GM19467 (cell line): Measurements from ENCODE around the gene BRF1.

Source experiments
- ATAC-seq: cut with Tn5 transposase; IDR thresholded peaks from one replicate; pipeline ENCODE4 v1.9.1; 2021; ENCODE audit warnings: mild to moderate bottlenecking, moderate library complexity; ENCODE audit not compliant: unreplicated experiment

The BRF1 gene

DNA sequence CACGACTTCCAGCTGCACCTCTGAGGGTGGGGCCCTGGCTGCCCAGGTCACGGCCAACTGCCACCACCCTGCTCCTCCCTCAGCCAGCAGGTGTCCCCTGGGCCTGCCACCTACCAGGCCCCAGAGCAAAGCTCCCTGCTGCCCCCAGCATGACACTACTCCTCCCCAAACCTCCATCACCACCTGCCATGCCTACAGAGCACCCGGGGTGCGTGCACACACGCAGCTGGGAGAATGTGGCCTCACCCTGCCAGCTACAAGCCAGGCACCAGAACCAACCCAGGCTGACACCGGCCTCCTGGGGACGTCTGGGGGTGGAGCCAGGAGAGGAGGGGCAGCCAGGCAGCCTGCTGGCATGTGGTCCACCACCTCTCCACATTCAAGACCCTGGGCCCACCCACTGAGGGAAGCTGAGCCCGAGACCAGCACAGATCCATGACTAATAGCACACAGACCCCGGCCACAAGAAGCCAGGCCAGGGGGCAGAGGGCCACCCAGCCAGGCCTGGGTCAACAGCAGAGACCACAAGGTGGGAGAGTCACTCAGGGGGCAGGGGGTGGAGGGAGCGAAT is 135.6 kb downstream of the BRF1 start:
- no peak for ATAC-seq

- ATAC-seq, result no peak
Observed at GRCh38 chr14:105163040-105163742, 137.6 kb downstream of the BRF1 start.

DNA sequence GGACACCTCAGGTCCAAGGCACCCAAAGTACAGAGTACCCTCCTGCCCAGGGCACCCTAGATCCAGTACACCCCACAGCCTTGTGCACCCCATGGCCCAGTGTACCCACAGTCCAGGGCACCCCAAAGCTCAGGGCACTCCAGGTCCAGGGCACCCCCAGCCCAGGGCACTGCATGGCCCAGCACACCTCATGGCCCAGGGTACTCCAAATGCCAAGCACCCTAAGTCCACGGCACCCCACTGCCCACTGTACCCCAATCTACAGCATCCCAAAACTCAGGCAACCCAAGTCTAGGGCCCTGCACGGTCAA is 138.2 kb downstream of the BRF1 start:
- ATAC-seq, result no peak

GRCh38 chr14:105161964-105162668 is 138.7 kb downstream of the BRF1 start:
- no peak for ATAC-seq

DNA sequence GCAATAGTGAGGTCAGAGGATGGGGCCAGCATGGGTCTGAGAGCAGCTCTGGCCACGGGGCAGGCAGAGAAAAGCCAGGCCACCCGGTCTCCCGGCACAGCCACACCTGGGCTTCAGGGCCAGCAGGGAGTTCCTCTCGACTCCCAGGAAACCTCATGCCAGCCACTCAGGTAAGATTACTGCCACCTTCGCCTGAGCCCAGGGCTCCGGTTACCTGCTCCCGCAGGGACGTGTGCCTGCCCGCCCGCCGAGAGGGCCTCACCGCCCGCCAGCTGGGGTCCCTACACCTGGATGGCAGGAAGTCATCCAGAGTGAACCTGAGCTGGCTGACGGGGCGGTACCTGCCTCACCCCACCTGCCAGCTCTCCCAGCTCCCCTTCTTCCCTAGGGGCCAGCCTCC is 139.5 kb downstream of the BRF1 start:
- no peak for ATAC-seq

DNA sequence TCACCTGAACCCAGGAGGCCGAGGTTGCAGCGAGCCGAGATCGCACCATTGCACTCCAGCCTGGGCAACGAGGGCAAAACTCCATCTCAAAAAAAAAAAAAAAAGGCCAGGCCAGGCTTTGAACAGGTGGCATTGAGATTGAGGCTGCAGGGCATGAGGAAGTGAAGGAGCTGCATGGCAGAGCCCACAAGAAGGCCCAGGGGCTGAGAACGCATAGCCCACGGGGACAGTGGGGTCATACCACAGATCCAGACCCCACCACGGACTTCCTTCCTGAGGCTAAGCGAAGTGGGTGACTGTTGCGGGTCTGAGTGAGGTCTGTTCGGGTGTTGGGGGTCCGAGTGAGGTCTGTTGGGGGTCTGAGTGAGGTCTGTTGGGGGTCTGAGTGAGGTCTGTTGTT is 140.0 kb downstream of the BRF1 start:
- no peak for ATAC-seq

- no peak for ATAC-seq
Observed at GRCh38 chr14:105159344-105159743, 141.5 kb downstream of the BRF1 start.
